Stimulated activated CD4-positive, alpha-beta T cell treated with anti-CD3 and anti-CD28 coated beads, Interleukin-2, amount 100 ng/mL, for 48 hours (primary cell): ENCODE measurements around the gene DDX10.

Experiments used
- DNase-seq, 2 donors: peaks; one replicate each; pipeline ENCODE4 v3.0.0-alpha.2; 2020

DDX10 gene

GRCh38 chr11:108947654-108948570, 283.0 kb downstream of the DDX10 start:
- DNase-seq, result no peak

- no peak for DNase-seq
Observed at GRCh38 chr11:108958368-108959104, 293.7 kb downstream of the DDX10 start.

GRCh38 chr11:108959105-108959761, 294.4 kb downstream of the DDX10 start:
- no peak for DNase-seq

- no peak for DNase-seq
Observed at GRCh38 chr11:108959874-108960273, 295.0 kb downstream of the DDX10 start.

GRCh38 chr11:108960501-108960900, 295.6 kb downstream of the DDX10 start:
- no peak for DNase-seq

GRCh38 chr11:108961095-108961494, 296.2 kb downstream of the DDX10 start:
- no peak for DNase-seq

GRCh38 chr11:108963118-108963517, 298.2 kb downstream of the DDX10 start:
- DNase-seq, result no peak

GRCh38 chr11:108965306-108966001, 300.6 kb downstream of the DDX10 start:
- no peak for DNase-seq

GRCh38 chr11:108966206-108966605, 301.3 kb downstream of the DDX10 start:
- no peak for DNase-seq

- no peak for DNase-seq
Observed at GRCh38 chr11:108966978-108967377, 302.1 kb downstream of the DDX10 start.

- DNase-seq, result no peak
Observed at GRCh38 chr11:108967571-108967970, 302.7 kb downstream of the DDX10 start.

GRCh38 chr11:108970221-108970991, 305.5 kb downstream of the DDX10 start:
- DNase-seq, result no peak

- DNase-seq, result no peak
Observed at GRCh38 chr11:108973402-108974162, 308.7 kb downstream of the DDX10 start.

- DNase-seq, result no peak
Observed at GRCh38 chr11:108975026-108975425, 310.2 kb downstream of the DDX10 start.

GRCh38 chr11:108975641-108976071, 310.8 kb downstream of the DDX10 start:
- no peak for DNase-seq

GRCh38 chr11:108983636-108984420, 319.0 kb downstream of the DDX10 start:
- no peak for DNase-seq

- DNase-seq, result no peak
Observed at GRCh38 chr11:108984523-108984922, 319.7 kb downstream of the DDX10 start.

- no peak for DNase-seq
Observed at GRCh38 chr11:108985236-108985944, 320.5 kb downstream of the DDX10 start.

- no peak for DNase-seq
Observed at GRCh38 chr11:108985945-108986279, 321.0 kb downstream of the DDX10 start.
